ENCODE measurements around the gene TBC1D2. TPM values are rescaled to one million over a fixed set of nuclear protein-coding genes. Genes with fewer than 3 reads are reported as not detected.

TBC1D2 gene
- total RNA-seq, 1 donor, result 8.0 TPM

DNA sequence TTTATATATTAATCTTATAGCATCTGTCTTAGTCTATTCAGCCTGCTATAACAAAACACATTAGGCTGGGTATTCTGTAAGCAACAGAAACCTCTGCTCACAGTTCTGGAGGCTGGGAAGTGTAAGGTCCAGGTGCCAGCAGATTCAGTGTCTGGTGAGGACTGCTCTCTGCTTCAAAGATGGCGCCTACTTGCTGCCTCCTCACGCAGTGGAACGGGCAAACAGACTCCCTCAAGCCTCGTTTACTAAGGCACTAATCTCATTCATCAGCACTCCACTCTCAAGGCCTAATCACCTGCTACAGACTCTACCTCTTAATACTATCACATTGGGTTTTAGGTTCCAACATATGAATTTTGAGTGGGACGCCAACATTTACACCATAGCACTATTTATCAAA lies 5.2 kb upstream of the TBC1D2 start:
- peaks cover 12% of the 10 kb centered on the region for H3K4me1 ChIP-seq (ENCODE audit: insufficient read depth, low read length)
- no peaks in the 10 kb centered on the region for H3K9me3 ChIP-seq (ENCODE audit: low read depth, low read length)
- no peak overlapping the region for H3K4me3 ChIP-seq (ENCODE audit: low read length)
- no peaks in the 10 kb centered on the region for H3K27me3 ChIP-seq (ENCODE audit: insufficient read depth, low read length)

DNA sequence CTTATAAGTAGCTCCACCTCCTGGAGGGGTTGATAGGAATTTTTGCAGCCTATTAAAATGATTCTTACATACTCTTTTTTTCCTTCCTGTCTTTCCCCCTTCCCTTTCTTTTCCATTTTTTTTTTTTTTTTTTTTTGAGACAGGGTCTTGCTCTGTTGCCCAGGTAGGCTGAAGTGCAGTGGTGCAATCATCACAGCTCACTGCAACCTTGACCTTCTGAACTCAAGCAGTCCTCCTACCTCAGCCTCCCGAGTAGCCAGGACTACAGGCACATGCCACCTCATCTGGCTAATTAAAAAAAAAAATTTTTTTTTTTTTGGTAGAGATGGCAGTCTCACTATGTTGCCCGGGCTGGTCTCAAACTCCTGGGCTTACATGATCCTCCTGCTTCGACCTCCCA lies 4.3 kb upstream of the TBC1D2 start:
- Histone ChIP-seq H3K4me3 (ENCODE audit: low read length) (no peak overlapping the region), H3K4me1 (ENCODE audit: insufficient read depth, low read length) (peaks cover 16% of the 10 kb centered on the region), H3K9me3 (ENCODE audit: low read depth, low read length) (no peaks in the 10 kb centered on the region), H3K27me3 (ENCODE audit: insufficient read depth, low read length) (no peaks in the 10 kb centered on the region)

- no peaks in the 10 kb centered on the region for H3K9me3 ChIP-seq (ENCODE audit: low read depth, low read length)
- H3K4me1 ChIP-seq (ENCODE audit: insufficient read depth, low read length), result peaks cover 47% of the 10 kb centered on the region
- H3K4me3 ChIP-seq (ENCODE audit: low read length), result peak overlapping the region; percentile 94
- no peaks in the 10 kb centered on the region for H3K27me3 ChIP-seq (ENCODE audit: insufficient read depth, low read length)
Observed at GRCh38 chr9:98256756-98257155, 1.3 kb upstream of the TBC1D2 start.

DNA sequence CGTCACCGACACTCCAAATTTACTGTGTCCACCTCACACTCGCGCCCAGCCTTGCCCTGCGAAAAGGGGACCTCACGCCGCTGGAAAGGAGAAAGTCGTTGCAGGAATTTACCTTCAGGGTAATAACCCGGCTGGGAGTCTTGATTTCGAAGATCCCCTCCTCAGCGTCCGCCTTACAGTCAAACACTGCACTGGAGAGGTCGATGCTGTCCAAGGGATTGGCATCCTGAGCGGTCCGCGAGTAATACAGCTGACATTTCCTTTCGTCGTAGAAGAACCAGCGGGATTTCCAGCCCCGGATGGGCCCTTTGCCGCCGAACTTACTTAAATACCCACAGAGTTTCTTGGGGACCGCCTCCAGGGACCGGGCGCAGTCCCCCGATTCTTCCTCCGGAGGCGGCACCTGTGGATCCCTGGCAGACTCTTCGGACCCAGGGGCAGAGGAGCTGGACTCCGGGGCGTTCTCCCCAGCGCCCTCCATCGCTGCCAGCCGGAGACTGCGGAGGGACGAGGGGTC lies 330 bp downstream of the TBC1D2 start:
- H3K4me1 ChIP-seq (ENCODE audit: insufficient read depth, low read length), result peaks cover 63% of the 10 kb centered on the region
- H3K9me3 ChIP-seq (ENCODE audit: low read depth, low read length), result no peaks in the 10 kb centered on the region
- no peaks in the 10 kb centered on the region for H3K27me3 ChIP-seq (ENCODE audit: insufficient read depth, low read length)
- peak overlapping the region; percentile 94 for H3K4me3 ChIP-seq (ENCODE audit: low read length)

GRCh38 chr9:98254228-98255060 lies 1.0 kb downstream of the TBC1D2 start:
- Histone ChIP-seq H3K27me3 (ENCODE audit: insufficient read depth, low read length) (no peaks in the 10 kb centered on the region), H3K4me3 (ENCODE audit: low read length) (peak overlapping the region; percentile 94), H3K9me3 (ENCODE audit: low read depth, low read length) (no peaks in the 10 kb centered on the region), H3K4me1 (ENCODE audit: insufficient read depth, low read length) (peaks cover 70% of the 10 kb centered on the region)

- no peaks in the 10 kb centered on the region for H3K27me3 ChIP-seq (ENCODE audit: insufficient read depth, low read length)
- H3K9me3 ChIP-seq (ENCODE audit: low read depth, low read length), result no peaks in the 10 kb centered on the region
- H3K4me1 ChIP-seq (ENCODE audit: insufficient read depth, low read length), result peaks cover 78% of the 10 kb centered on the region
- H3K4me3 ChIP-seq (ENCODE audit: low read length), result peak overlapping the region; percentile 94
Observed at GRCh38 chr9:98253565-98253964, 1.9 kb downstream of the TBC1D2 start.

DNA sequence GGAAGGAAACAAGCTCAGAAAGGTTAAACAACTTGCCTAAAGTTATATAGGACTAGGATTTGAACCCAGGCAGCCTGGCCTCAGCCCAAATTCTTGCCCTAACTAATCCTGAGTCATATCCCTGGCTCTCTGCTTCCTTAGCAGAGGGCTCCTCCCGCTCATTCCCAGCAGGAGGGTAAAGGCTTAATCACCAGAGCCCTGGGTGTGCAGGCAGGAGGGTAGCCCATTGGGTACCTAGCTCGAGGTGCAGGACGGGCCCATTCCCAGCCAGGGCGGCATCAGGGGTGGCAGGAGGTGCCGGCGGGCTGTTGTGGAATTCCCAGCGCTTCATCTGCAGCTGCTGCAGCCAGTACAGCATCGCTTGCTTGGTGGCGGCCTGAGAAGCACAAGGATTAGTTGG lies 3.9 kb downstream of the TBC1D2 start:
- no peak overlapping the region for H3K4me3 ChIP-seq (ENCODE audit: low read length)
- no peaks in the 10 kb centered on the region for H3K9me3 ChIP-seq (ENCODE audit: low read depth, low read length)
- H3K27me3 ChIP-seq (ENCODE audit: insufficient read depth, low read length), result no peaks in the 10 kb centered on the region
- peaks cover 90% of the 10 kb centered on the region for H3K4me1 ChIP-seq (ENCODE audit: insufficient read depth, low read length)

- H3K4me3 ChIP-seq (ENCODE audit: low read length), result no peak overlapping the region
- no peaks in the 10 kb centered on the region for H3K9me3 ChIP-seq (ENCODE audit: low read depth, low read length)
- no peaks in the 10 kb centered on the region for H3K27me3 ChIP-seq (ENCODE audit: insufficient read depth, low read length)
- H3K4me1 ChIP-seq (ENCODE audit: insufficient read depth, low read length), result peaks cover 88% of the 10 kb centered on the region
Observed at GRCh38 chr9:98249771-98250170, 5.7 kb downstream of the TBC1D2 start.

GRCh38 chr9:98248737-98249474 lies 6.5 kb downstream of the TBC1D2 start:
- Histone ChIP-seq H3K9me3 (ENCODE audit: low read depth, low read length) (no peaks in the 10 kb centered on the region), H3K27me3 (ENCODE audit: insufficient read depth, low read length) (no peaks in the 10 kb centered on the region), H3K4me3 (ENCODE audit: low read length) (no peak overlapping the region), H3K4me1 (ENCODE audit: insufficient read depth, low read length) (peaks cover 82% of the 10 kb centered on the region)

GRCh38 chr9:98247831-98248657 lies 7.4 kb downstream of the TBC1D2 start:
- Histone ChIP-seq H3K4me1 (ENCODE audit: insufficient read depth, low read length) (peaks cover 77% of the 10 kb centered on the region), H3K9me3 (ENCODE audit: low read depth, low read length) (no peaks in the 10 kb centered on the region), H3K4me3 (ENCODE audit: low read length) (no peak overlapping the region), H3K27me3 (ENCODE audit: insufficient read depth, low read length) (no peaks in the 10 kb centered on the region)

- Histone ChIP-seq H3K9me3 (ENCODE audit: low read depth, low read length) (no peaks in the 10 kb centered on the region), H3K4me3 (ENCODE audit: low read length) (no peak overlapping the region), H3K27me3 (ENCODE audit: insufficient read depth, low read length) (no peaks in the 10 kb centered on the region), H3K4me1 (ENCODE audit: insufficient read depth, low read length) (peaks cover 51% of the 10 kb centered on the region)
Observed at GRCh38 chr9:98242426-98242825, 13.0 kb downstream of the TBC1D2 start.

DNA sequence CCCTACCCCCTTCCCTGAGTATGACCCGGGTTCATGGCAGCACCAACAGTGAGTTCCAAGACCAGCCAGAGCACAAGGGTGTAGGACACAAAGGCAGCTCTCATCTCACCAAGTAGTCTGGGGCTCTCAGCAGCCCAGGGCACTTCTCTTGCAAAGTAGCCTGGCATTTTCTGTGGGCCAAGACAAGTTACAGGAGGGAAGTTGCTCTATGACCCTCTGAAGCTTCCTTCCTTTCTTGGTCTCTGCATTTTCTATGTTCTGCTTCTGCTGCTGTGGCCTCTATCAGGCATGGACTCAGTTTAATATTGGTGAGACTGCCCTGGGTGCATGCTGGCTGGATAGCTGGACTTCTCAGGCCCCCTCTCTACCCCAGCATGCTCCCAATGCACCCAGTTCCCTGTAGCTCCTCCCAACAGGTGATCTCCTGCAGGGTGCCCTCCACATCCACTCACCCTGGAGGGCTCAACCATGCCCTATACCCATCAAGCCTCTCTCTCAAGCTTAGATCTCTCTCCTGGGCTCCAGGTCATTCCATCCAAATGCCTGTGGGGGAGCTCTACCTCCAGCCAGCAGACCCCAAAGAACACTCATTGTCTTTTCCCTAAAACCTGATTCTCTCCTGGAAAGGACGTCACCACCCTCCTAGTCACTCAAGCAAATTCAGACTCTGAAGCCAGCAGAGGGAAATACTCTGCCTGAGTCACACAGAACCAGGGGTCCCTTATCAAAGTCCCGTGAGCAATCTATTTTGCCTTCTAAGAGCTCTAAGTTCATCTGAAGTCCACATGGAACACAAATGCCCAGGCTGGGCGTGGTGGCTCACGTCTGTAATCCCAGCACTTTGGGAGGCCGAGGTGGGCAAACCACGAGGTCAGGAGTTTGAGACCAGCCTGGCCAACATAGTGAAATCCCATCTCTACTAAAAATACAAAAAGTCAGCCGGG lies 13.8 kb downstream of the TBC1D2 start:
- Histone ChIP-seq H3K4me3 (ENCODE audit: low read length) (no peak overlapping the region), H3K27me3 (ENCODE audit: insufficient read depth, low read length) (no peaks in the 10 kb centered on the region), H3K4me1 (ENCODE audit: insufficient read depth, low read length) (peaks cover 49% of the 10 kb centered on the region), H3K9me3 (ENCODE audit: low read depth, low read length) (no peaks in the 10 kb centered on the region)

- Histone ChIP-seq H3K4me3 (ENCODE audit: low read length) (no peak overlapping the region), H3K27me3 (ENCODE audit: insufficient read depth, low read length) (no peaks in the 10 kb centered on the region), H3K4me1 (ENCODE audit: insufficient read depth, low read length) (peaks cover 43% of the 10 kb centered on the region), H3K9me3 (ENCODE audit: low read depth, low read length) (no peaks in the 10 kb centered on the region)
Observed at GRCh38 chr9:98240475-98240874, 15.0 kb downstream of the TBC1D2 start.

DNA sequence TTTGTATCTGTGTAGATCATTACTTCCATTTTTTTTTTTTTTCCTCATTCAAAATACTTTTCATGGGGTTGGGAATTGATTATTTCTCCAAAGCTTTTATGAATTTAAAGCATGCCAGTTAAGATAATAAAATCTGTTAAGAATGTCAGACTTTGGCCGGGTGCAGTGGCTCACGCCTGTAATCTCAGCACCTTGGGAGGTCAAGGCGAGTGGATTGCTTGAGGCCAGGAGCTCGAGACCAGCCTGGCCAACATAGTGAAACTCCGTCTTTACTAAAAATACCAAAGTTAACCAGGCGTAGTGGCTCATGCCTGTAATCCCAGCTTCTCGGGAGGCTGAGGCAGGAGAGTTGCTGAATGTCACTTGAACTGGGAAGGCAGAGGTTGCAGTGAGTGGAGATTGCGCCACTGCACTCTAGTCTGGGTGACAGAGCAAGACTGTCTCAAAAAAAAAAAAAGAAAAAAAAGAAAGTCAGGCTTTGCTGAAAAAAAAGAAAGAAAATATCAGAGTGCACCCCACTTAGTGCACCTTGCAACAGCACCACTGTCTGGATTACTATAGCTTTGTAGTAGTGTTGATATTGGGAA lies 18.5 kb downstream of the TBC1D2 start:
- H3K9me3 ChIP-seq (ENCODE audit: low read depth, low read length), result no peaks in the 10 kb centered on the region
- no peaks in the 10 kb centered on the region for H3K27me3 ChIP-seq (ENCODE audit: insufficient read depth, low read length)
- no peak overlapping the region for H3K4me3 ChIP-seq (ENCODE audit: low read length)
- peaks cover 33% of the 10 kb centered on the region for H3K4me1 ChIP-seq (ENCODE audit: insufficient read depth, low read length)
